H9 (cell line): ENCODE results near the gene ALMS1. TPM values are rescaled to one million over a fixed set of nuclear protein-coding genes. Genes with fewer than 3 reads are reported as not detected.
"Not testable (repeated sequence)": the region's sequence is repeated elsewhere in the genome, so short reads cannot be mapped to it uniquely, and the experiment has no call there.

Experiments used
- DNase-seq: peaks from one replicate; pipeline ENCODE4 v3.0.0-alpha.2; 2017
- H2AFZ ChIP-seq: one replicate; pipeline ENCODE4 v1.6.1; 2013; ENCODE audit warnings: mild to moderate bottlenecking, low read length, control low read depth, moderate library complexity
- H2AK5ac ChIP-seq: 2 replicates; pipeline ENCODE4 v1.6.1; 2013; ENCODE audit warnings: low read length, control low read depth, mixed read lengths; ENCODE audit not compliant: insufficient read length
- H2BK120ac ChIP-seq: one replicate; pipeline ENCODE4 v1.6.1; 2013; ENCODE audit warnings: low read depth, mild to moderate bottlenecking, low read length, control low read depth, inconsistent platforms; ENCODE audit not compliant: poor library complexity, severe bottlenecking
- H2BK12ac ChIP-seq: 2 replicates; pipeline ENCODE4 v1.6.1; 2013; ENCODE audit warnings: low read length, control low read depth, mixed read lengths, low read depth; ENCODE audit not compliant: insufficient read length
- H2BK15ac ChIP-seq: 2 replicates; pipeline ENCODE4 v1.6.1; 2013; ENCODE audit warnings: low read depth, low read length, control low read depth
- H2BK20ac ChIP-seq: one replicate; pipeline ENCODE4 v1.6.1; 2013; ENCODE audit warnings: low read depth, mild to moderate bottlenecking, low read length, control low read depth, inconsistent platforms; ENCODE audit not compliant: poor library complexity, severe bottlenecking
- H2BK5ac ChIP-seq: 2 replicates; pipeline ENCODE4 v1.6.1; 2013; ENCODE audit warnings: low read length, control low read depth, mixed read lengths; ENCODE audit not compliant: insufficient read length
- H3K14ac ChIP-seq: 2 replicates; pipeline ENCODE4 v1.6.1; 2013; ENCODE audit warnings: low read length, control low read depth; ENCODE audit not compliant: insufficient read depth
- H3K18ac ChIP-seq: 2 replicates; pipeline ENCODE4 v1.6.1; 2013; ENCODE audit warnings: low read depth, mild to moderate bottlenecking, mixed read lengths, low read length, control low read depth; ENCODE audit not compliant: insufficient read length
- H3K23ac ChIP-seq: 2 replicates; pipeline ENCODE4 v1.6.1; 2013; ENCODE audit warnings: low read length, control low read depth, mixed read lengths, low read depth; ENCODE audit not compliant: insufficient read length
- H3K23me2 ChIP-seq: 2 replicates; pipeline ENCODE4 v1.6.1; 2013; ENCODE audit warnings: low read depth, mild to moderate bottlenecking, mixed read lengths, low read length, control low read depth; ENCODE audit not compliant: insufficient read length, poor library complexity, severe bottlenecking
- H3K27ac ChIP-seq: 2 replicates; pipeline ENCODE4 v1.5.1; 2013; ENCODE audit warnings: low read length, control low read depth, mixed read lengths, low read depth; ENCODE audit not compliant: insufficient read length
- H3K27me3 ChIP-seq: 2 replicates; pipeline ENCODE4 v1.6.1; 2013; ENCODE audit warnings: low read length, control low read depth, inconsistent platforms; ENCODE audit not compliant: insufficient read depth
- H3K4ac ChIP-seq: 2 replicates; pipeline ENCODE4 v1.6.1; 2013; ENCODE audit warnings: low read depth, mild to moderate bottlenecking, control low read depth, inconsistent platforms, low read length, moderate library complexity
- H3K4me1 ChIP-seq: 2 replicates; pipeline ENCODE4 v1.6.1; 2013; ENCODE audit warnings: low read length, control low read depth, inconsistent platforms; ENCODE audit not compliant: insufficient read depth
- H3K4me2 ChIP-seq: 2 replicates; pipeline ENCODE4 v1.6.1; 2013; ENCODE audit warnings: low read length, control low read depth, mixed read lengths; ENCODE audit not compliant: insufficient read length, insufficient read depth
- H3K56ac ChIP-seq: 2 replicates; pipeline ENCODE4 v1.6.1; 2013; ENCODE audit warnings: low read depth, mild to moderate bottlenecking, mixed read lengths, low read length, control low read depth; ENCODE audit not compliant: insufficient read length
- H3K79me1 ChIP-seq: 2 replicates; pipeline ENCODE4 v1.6.1; 2013; ENCODE audit warnings: low read depth, mild to moderate bottlenecking, moderate library complexity, low read length, control low read depth, inconsistent platforms; ENCODE audit not compliant: insufficient read depth, poor library complexity, severe bottlenecking
- H3K79me2 ChIP-seq: 2 replicates; pipeline ENCODE4 v1.6.1; 2013; ENCODE audit warnings: low read length, control low read depth, inconsistent platforms; ENCODE audit not compliant: insufficient read depth
- H3K9ac ChIP-seq: 2 replicates; pipeline ENCODE4 v1.6.1; 2013; ENCODE audit warnings: low read length, control low read depth, mixed read lengths; ENCODE audit not compliant: insufficient read length; ENCODE audit errors: extremely low read depth
- H3K9me3 ChIP-seq: one replicate; pipeline ENCODE4 v1.6.1; 2013; ENCODE audit warnings: low read depth, low read length, inconsistent platforms; ENCODE audit not compliant: control insufficient read depth
- H3T11ph ChIP-seq: one replicate; pipeline ENCODE4 v1.6.1; 2013; ENCODE audit warnings: mild to moderate bottlenecking, low read length, control low read depth, inconsistent platforms
- H4K20me1 ChIP-seq: one replicate; pipeline ENCODE4 v1.6.1; 2013; ENCODE audit not compliant: control insufficient read depth, insufficient read length, insufficient read depth
- H4K5ac ChIP-seq: 2 replicates; pipeline ENCODE4 v1.6.1; 2013; ENCODE audit warnings: low read depth, mild to moderate bottlenecking, mixed read lengths, low read length, control low read depth; ENCODE audit not compliant: insufficient read length
- H4K8ac ChIP-seq: replicated peaks from 2 replicates; pipeline ENCODE4 v1.6.1; 2013; ENCODE audit warnings: low read length, control low read depth, mixed read lengths, low read depth; ENCODE audit not compliant: insufficient read length
- H4K91ac ChIP-seq: 2 replicates; pipeline ENCODE4 v1.6.1; 2013; ENCODE audit warnings: low read depth, mild to moderate bottlenecking, moderate library complexity, mixed read lengths, low read length, control low read depth; ENCODE audit not compliant: insufficient read length
- H3K27ac Mint-ChIP-seq, 3 experiments: 2 replicates in 2 of 3; 3 replicates in 1 of 3; pipeline ENCODE4 v1.8.0; 2020 to 2021; ENCODE audit warnings: mixed read lengths in 3 of 3, mild to moderate bottlenecking in 1 of 3, moderate library complexity in 1 of 3
- H3K27me3 Mint-ChIP-seq: 2 replicates; pipeline ENCODE4 v1.8.0; 2021; ENCODE audit warnings: low read depth, mild to moderate bottlenecking, moderate library complexity, mixed read lengths
- H3K36me3 Mint-ChIP-seq, 3 experiments: 2 replicates in 2 of 3; 3 replicates in 1 of 3; pipeline ENCODE4 v1.8.0; 2020 to 2021; ENCODE audit warnings: low read depth in 3 of 3, mixed read lengths in 3 of 3; ENCODE audit not compliant: insufficient read depth in 1 of 3
- H3K4me1 Mint-ChIP-seq, 2 experiments: 2 replicates each; pipeline ENCODE4 v1.8.0; 2020; ENCODE audit warnings: mixed read lengths in 2 of 2
- H3K4me3 Mint-ChIP-seq, 2 experiments: 2 replicates in 1 of 2; 3 replicates in 1 of 2; pipeline ENCODE4 v1.8.0; 2020 to 2021; ENCODE audit warnings: mild to moderate bottlenecking in 2 of 2, mixed read lengths in 2 of 2, moderate library complexity in 1 of 2
- H3K9me3 Mint-ChIP-seq, 2 experiments: 2 replicates in 1 of 2; 3 replicates in 1 of 2; pipeline ENCODE4 v1.8.0; 2020; ENCODE audit warnings: mild to moderate bottlenecking in 2 of 2, mixed read lengths in 2 of 2, moderate library complexity in 1 of 2
- CTCF ChIP-seq: fragments of 200-600 bp; sonication (generic); conservative IDR thresholded peaks from 3 replicates; pipeline ENCODE4 v1.8.0; 2021; ENCODE audit warnings: antibody characterized with exemption, mild to moderate bottlenecking
- WGBS: extraction: QIAGEN DNeasy Blood & Tissue Kit; methylation state at CpG from one replicate; pipeline ENCODE4 v1.1.7; 2013; ENCODE audit warnings: missing lambda C conversion rate, low lambda C conversion rate, mixed read lengths; ENCODE audit not compliant: insufficient read length; ENCODE audit errors: extremely low coverage; 5-methylcytosine and 5-hydroxymethylcytosine counted together
- total RNA-seq: library from RNA; stranded (reverse); gene quantifications from 2 replicates; pipeline ENCODE4 v1.2.1, GENCODE V29; 2021

The ALMS1 gene
- total RNA-seq, 1 experiment from 2014 or later, result 36.2 TPM

- Histone ChIP-seq H3K23ac (no peak overlapping the region), H2AK5ac (no peak overlapping the region), H3K4ac (no peak overlapping the region), H3K9ac (no peak overlapping the region), H3K4me2 (no peak overlapping the region), H4K8ac (no peak overlapping the region), H3K79me2 (no peaks in the 10 kb centered on the region), H2BK12ac (no peak overlapping the region), H3K56ac (no peak overlapping the region), H3K27ac (no peak overlapping the region), H3K18ac (no peak overlapping the region), H3T11ph (no peak overlapping the region), H3K27me3 (no peaks in the 10 kb centered on the region), H2BK120ac (no peak overlapping the region), H4K20me1 (no peaks in the 10 kb centered on the region), H2AFZ (no peak overlapping the region), H4K5ac (no peak overlapping the region), H3K9me3 (no peaks in the 10 kb centered on the region), H3K79me1 (no peaks in the 10 kb centered on the region), H2BK15ac (no peak overlapping the region), H2BK5ac (no peak overlapping the region), H4K91ac (no peak overlapping the region), H2BK20ac (no peak overlapping the region), H3K23me2 (no peaks in the 10 kb centered on the region), H3K14ac (no peak overlapping the region), H3K4me1 (no peaks in the 10 kb centered on the region)
- WGBS, result no CpG with 5 or more reads among the region's 1 CpG
- Mint-ChIP-seq H3K27me3 (no peaks in the 10 kb centered on the region), H3K27ac (no peak overlapping the region), H3K4me3 (no peak overlapping the region), H3K9me3 (peaks cover 4 to 13% of the 10 kb centered on the region in 2 experiments; a peak in 4 of 5 replicates), H3K36me3 (peaks cover 0 to 3% (median 2%) of the 10 kb centered on the region in 3 experiments; a peak in 4 of 7 replicates), H3K4me1 (no peaks in the 10 kb centered on the region)
- DNase-seq, result no peak
- TF ChIP-seq CTCF, result no peak
Measured at GRCh38 chr2:73468376-73468775, 82.7 kb downstream of the ALMS1 start.

DNA sequence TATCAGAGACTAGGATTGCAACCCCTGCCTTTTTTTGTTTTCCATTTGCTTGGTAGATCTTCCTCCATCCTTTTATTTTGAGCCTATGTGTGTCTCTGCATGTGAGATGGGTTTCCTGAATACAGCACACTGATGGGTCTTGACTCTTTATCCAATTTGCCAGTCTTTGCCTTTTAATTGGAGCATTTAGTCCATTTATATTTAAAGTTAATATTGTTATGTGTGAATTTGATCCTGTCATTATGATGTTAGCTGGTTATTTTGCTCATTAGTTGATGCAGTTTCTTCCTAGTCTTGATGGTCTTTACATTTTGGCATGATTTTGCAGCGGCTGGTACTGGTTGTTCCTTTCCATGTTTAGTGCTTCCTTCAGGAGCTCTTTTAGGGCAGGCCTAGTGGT is 98.2 kb downstream of the ALMS1 start:
- H3K4me1 Mint-ChIP-seq, result peaks cover 16 to 19% of the 10 kb centered on the region in 2 experiments
- H2BK20ac ChIP-seq, H2AK5ac ChIP-seq, H3K79me1 ChIP-seq, H2BK12ac ChIP-seq, H3K27me3 Mint-ChIP-seq, H2AFZ ChIP-seq, H3K27ac Mint-ChIP-seq, H3K27ac ChIP-seq, H3T11ph ChIP-seq, H3K23ac ChIP-seq, H3K4me2 ChIP-seq, H3K23me2 ChIP-seq, H4K8ac ChIP-seq, H3K4me1 ChIP-seq, H4K20me1 ChIP-seq, H2BK5ac ChIP-seq, H3K14ac ChIP-seq, H3K9me3 ChIP-seq, H3K9ac ChIP-seq, H2BK120ac ChIP-seq, H3K27me3 ChIP-seq, H4K91ac ChIP-seq, H3K4me3 Mint-ChIP-seq, H3K18ac ChIP-seq, H3K79me2 ChIP-seq, H3K4ac ChIP-seq, DNase-seq, H4K5ac ChIP-seq, H3K56ac ChIP-seq, H2BK15ac ChIP-seq: not testable (repeated sequence)
- WGBS, result no CpG with 5 or more reads among the region's 1 CpG
- H3K36me3 Mint-ChIP-seq, result peaks cover 16 to 31% (median 22%) of the 10 kb centered on the region in 3 experiments
- peaks cover 11 to 13% of the 10 kb centered on the region in 2 experiments for H3K9me3 Mint-ChIP-seq
